HG03108 (cell line): ENCODE data around the gene KLHDC4.
"Not testable (repeated sequence)": the region's sequence is repeated elsewhere in the genome, so short reads cannot be mapped to it uniquely, and the experiment has no call there.

Experiments used
- ATAC-seq: cut with Tn5 transposase; IDR thresholded peaks from one replicate; pipeline ENCODE4 v1.9.1; 2021; ENCODE audit warnings: moderate library complexity; ENCODE audit not compliant: unreplicated experiment

Gene KLHDC4

DNA sequence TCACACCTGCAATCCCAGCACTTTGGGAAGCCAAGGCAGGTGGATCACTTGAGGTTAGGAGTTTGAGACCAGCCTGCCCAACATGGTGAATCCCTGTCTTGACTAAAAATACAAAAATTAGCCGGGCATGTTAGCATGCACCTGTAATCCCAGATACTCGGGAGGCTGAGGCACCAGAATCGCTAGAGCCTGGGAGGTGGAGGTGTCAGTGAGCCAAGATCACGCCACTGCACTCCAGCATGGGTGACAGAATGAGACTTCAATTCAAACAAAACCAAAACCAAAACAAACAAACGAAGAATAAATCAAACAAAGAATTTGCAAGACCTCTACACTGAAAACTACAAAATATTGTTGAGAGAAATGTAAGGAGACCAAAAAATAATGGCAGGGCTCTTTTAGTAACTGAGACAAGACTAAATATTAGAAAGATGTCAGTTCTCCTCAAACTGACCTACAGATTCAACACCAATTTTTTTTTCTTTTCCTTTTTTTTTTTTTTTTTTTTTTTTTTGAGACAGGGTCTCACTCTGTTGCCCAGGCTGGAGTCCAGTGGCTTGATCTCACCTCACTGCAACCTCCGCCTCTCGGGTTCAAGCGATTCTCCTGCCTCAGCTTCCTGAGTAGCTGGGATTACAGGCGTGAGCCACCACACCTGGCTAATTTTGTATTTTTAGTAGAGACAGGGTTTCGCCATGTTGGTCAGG is 23.1 kb upstream of the KLHDC4 start:
- not testable (repeated sequence) for ATAC-seq

GRCh38 chr16:87787451-87788091 is 21.8 kb upstream of the KLHDC4 start:
- ATAC-seq, result not testable (repeated sequence)

- ATAC-seq, result no peak
These were observed 19.0 kb upstream of the KLHDC4 start for GRCh38 chr16:87784812-87785211.

- no peak for ATAC-seq
These were observed 16.2 kb upstream of the KLHDC4 start for GRCh38 chr16:87782033-87782432.

DNA sequence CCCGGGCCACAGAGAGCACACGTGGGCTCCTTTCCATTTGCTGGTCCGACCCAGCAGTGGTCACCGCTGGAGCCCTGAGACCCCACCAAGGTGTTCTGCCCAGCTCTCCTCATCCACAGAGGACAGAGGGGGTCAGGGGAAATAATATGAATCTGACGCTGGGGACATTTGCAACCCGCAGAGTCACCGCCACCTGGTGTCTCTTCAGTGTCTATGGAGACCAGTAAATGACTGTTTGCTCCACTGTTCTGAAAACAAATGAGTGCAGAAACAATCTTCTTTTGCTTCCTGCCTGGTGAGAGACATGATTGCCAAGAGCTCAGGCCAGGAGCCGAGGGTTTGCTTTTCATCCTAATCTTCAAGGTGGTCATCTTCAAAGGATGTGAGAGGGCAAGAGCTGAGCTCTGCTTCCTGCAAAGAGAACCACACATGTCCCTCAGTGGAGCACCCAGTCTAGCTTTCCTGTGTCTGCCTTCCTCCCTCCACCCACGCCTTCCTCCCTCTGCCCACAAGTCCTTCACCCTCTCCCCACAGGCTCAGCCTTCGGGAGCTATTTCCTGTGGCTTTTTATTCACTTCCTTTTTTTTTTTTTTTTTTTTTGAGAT is 14.7 kb upstream of the KLHDC4 start:
- no peak for ATAC-seq

DNA sequence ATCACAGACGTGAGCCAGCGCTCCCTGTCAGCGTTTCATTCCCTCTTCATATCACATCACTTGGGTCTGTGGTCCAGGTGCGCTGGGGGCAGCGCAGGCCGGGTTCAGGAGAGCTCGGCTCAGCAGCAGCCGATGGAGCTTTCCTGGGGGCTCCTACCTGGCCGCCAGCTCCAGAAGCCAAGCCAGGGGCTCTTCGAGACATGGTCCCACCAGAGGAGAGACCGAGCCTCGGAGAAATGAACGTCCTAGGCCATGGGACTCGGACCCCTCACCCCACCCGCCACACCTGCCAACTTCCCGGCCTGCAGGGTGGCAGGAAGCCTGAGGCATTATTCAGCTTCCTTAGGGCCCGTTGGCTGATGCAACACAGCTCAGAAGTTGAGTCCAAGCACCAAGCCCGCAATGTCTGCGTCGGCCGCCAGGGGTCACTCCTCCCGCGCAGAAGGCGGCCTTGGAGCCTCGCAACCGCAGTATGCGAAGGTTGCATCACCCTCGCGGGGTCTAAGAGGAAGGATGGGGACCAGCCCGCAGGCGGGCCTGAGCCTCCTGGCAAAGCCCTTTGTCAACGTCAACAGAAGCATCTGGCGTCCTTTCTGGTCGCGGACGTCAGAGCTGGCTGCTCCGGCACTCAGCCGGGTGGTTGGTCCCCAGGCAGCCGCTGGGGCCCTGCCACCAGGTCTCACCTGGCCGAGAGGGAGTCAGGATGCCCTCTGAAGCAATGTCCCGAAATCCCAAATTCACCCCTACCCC is 13.2 kb upstream of the KLHDC4 start:
- peak; percentile 48 for ATAC-seq

- no peak for ATAC-seq
These were observed 12.7 kb upstream of the KLHDC4 start for GRCh38 chr16:87778476-87778829.

- ATAC-seq, result not testable (repeated sequence)
These were observed 8.1 kb upstream of the KLHDC4 start for GRCh38 chr16:87773836-87774235.

DNA sequence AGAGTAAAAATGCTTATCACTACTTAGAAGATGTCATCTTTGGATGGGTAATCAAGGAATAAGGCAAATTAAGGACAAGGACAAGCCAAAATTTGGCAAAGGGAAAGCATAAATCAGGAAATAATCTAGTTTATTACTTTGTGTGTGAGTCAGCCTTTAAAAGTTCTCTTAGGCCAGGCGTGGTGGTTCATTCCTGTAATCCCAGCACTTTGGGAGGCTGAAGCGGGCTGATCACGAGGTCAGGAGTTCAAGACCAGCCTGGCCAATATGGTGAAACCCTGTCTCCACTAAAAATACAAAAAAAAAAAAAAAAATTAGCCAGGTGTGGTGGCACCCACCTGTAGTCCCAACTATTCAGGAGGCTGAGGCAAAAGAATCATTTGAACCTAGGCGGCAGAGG is 1.7 kb upstream of the KLHDC4 start:
- not testable (repeated sequence) for ATAC-seq

GRCh38 chr16:87766485-87766797 is 655 bp upstream of the KLHDC4 start:
- ATAC-seq, result no peak

DNA sequence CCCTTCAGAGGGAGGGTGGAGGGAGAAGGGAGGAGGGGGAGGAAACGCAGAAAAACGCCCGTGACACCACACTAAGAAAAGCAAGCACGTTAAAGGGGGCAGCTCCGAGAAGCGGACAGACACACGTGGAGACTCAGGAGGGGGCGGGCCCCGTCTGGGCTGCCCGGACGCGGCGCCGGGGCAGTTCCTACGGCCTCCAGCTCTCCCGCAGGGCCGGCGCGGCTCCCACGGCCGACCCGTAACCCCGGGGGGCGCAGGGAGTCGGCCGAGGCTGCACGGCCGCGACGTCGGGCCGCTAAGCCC is 362 bp downstream of the KLHDC4 start:
- ATAC-seq, result peak; percentile 25

DNA sequence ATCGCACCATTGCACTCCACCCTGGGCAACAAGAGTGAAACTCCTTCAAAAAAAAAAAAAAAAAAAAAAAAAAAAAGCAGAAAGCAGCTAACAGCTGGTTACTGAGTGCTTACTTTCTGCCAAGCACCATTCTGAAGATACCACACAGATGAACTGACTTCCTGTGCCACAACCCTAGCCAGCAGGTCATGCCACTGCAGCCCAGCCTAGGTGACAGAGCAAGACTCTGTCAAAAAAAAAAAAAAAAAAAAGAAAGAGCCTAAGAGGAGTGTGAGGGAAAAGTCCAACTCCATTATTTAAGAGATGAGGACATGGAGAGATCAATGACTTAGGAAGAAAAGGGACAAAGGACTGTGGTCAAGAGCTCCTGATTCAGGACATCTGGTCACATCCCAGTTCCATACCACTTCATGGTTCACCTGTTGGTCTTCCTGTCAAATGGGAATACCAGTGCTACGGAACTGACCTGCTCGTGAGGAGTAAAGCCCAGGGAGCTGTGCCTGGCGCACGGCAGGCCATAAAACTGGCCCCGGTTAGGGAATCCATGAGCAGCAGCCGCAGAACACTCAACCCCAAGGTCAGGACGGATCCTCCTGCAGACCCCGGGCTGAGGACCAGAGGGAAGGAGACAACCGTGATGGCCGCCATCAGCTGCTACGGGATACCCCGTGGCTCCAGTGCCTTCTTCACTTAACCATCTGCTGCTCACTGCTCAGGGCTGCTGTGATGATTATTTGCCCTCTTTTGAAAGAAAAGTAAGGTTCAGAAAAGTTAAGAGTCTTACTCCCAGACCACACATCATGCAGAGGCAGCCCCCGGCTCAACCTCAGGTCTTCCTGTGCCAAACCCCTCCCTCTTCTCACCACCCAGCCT is 950 bp downstream of the KLHDC4 start:
- ATAC-seq, result peak; percentile 13

- ATAC-seq, result no peak
These were observed 3.2 kb downstream of the KLHDC4 start for GRCh38 chr16:87762620-87763019.

DNA sequence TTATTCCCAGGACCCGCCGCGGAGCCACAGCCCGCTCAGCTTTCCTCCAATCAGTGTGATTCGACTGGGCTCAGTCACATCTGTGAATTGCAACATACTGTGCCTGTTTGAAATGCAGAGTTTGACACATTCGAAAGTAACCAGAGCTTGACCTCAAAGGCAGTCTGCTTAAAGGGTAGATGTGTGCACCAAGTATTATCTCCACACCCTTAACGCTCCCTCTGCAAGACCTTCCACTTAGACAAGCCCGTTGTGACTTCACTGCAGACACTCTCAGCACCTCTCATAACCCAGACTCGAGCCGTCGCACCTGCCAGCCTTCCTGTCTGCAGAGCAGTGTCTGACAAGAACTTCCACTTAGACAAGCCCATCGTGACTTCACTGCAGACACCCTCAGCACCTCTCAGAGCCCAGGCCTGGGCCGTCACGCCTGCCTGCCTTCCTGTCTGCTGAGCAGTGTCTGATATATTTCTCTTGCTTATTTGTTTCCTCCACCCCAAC is 3.7 kb downstream of the KLHDC4 start:
- no peak for ATAC-seq

GRCh38 chr16:87761060-87761459 is 4.7 kb downstream of the KLHDC4 start:
- no peak for ATAC-seq

GRCh38 chr16:87757841-87758426 is 7.9 kb downstream of the KLHDC4 start:
- no peak for ATAC-seq

GRCh38 chr16:87754535-87754934 is 11.3 kb downstream of the KLHDC4 start:
- no peak for ATAC-seq

DNA sequence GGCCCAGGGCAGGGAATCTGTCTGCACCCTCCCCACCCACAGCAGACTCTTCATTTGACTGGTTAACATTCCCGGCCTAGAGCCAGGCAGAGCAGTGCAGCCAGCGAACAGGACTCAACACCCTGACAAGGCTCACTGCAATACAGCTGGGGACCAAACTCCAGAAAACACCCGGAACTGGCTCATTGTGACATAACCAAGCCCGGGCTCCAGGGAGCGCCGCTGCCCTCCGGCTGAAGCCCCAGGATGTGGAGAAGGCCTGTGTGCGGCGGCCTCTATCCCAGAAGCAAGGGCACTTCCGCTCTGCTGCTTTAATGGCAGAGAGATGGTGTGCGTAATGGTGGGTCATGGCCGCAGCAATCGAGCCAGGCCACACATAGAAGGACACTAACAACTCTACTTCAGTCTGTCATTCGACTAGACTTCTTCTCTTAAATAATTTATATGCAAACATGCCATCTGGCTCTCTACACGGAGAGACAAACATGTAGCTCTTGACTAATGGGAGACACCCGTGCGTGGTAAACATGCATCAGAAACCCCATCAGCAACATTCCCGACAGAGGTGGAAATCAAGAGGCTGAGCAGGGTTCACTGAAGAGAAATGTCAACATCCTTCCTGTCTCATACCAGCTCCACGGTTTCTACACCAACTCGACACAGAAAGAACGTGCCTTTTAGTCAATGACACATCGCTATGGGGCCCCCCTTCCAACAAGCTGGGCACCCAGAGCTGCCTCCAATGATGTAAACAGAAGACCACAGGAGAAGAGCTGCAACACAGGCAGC is 18.0 kb downstream of the KLHDC4 start:
- no peak for ATAC-seq

DNA sequence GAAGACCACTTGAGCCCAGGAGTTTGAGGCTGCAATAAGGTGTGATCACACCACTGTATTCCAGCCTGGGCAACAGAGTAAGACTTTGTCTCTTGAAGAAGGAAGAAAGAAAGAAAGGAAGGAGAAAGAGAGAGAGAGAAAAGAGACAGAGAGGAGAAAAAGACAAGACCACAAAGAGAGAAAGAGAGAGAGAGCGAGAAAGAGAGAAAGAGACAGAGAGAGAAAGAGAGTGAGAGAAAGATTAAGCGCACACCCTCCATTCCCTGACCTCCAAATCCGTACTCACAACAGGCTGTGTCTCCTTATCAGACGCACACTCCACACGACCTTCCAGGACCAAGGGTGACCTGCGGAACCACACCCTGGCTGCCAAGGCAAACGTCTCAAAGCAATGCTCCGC is 19.6 kb downstream of the KLHDC4 start:
- ATAC-seq, result no peak
